Fibroblast of skin of back (primary cell): ENCODE measurements around the gene TEDC1.
A peak's percentile ranks its signal among the peaks of the same experiment; 100 is the strongest.

ENCODE experiments used
- DNase-seq: peaks from one replicate; pipeline ENCODE4 v3.0.0-alpha.2; 2013

The TEDC1 gene

GRCh38 chr14:105458571-105458970 lies 32.5 kb upstream of the TEDC1 start:
- DNase-seq = no peak

DNA sequence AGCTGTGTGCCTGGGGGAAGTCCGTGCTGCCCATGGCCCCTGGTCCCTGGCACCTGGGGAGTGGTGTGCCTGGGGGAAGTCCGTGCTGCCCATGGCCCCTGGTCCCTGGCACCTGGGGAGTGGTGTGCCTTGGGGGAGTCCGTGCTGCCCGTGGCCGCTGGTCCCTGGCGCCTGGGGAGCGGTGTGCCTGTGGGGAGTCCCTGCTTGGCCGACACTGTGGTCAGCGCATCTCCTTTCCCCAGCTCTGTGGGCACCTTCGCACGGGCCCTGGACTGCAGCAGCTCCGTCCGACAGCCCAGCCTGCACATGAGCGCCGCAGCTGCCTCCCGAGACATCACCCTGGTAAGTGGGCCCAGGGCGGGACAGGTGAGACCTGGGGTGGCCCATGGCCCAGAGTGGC lies 30.9 kb upstream of the TEDC1 start:
- no peak for DNase-seq

GRCh38 chr14:105460616-105461015 lies 30.4 kb upstream of the TEDC1 start:
- no peak for DNase-seq

GRCh38 chr14:105461903-105462302 lies 29.1 kb upstream of the TEDC1 start:
- DNase-seq = no peak

- no peak for DNase-seq
Measured at GRCh38 chr14:105464501-105464900, 26.5 kb upstream of the TEDC1 start.

DNA sequence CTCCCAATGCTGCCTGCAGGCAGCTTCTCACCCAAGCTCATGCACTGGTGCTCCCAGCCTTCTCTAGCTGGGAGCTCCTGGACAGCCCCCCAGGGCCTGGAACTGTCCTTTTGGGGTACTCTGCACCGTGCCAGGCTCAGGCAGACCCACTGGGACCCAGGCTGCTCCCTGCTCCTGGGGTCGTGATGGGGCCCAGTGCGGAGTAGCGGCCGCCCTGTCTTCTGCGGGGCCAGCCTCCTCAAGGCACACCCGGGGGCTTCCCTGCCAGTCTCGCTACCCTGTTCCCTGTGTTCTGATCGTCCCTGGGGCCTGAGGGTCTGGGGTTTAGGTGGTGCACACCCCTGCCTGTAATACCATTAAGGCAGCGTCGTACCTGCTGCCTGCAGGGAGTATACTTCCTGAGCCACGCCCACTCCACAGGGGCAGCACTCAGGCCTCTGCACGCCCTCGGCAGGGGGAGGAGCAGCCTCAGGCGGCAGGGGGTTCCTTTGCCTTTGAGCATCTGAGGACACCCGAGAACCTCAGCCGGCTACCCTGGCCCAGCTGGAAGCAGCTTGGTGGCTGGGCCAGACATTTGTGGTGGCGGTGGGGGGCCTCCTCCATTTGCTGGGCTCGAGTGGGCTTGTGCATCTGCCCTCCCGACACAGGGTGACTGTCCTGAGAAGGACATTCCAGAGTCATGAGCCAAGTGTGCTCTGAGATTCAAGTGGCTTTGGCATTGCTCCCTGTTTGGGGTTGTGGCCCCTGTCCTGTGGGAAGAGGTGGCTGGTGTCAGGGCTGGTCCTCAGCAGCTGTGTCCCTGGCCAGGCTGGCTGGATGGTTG lies 25.6 kb upstream of the TEDC1 start:
- peak; percentile 79 for DNase-seq

GRCh38 chr14:105466531-105467248 lies 24.4 kb upstream of the TEDC1 start:
- no peak for DNase-seq

DNA sequence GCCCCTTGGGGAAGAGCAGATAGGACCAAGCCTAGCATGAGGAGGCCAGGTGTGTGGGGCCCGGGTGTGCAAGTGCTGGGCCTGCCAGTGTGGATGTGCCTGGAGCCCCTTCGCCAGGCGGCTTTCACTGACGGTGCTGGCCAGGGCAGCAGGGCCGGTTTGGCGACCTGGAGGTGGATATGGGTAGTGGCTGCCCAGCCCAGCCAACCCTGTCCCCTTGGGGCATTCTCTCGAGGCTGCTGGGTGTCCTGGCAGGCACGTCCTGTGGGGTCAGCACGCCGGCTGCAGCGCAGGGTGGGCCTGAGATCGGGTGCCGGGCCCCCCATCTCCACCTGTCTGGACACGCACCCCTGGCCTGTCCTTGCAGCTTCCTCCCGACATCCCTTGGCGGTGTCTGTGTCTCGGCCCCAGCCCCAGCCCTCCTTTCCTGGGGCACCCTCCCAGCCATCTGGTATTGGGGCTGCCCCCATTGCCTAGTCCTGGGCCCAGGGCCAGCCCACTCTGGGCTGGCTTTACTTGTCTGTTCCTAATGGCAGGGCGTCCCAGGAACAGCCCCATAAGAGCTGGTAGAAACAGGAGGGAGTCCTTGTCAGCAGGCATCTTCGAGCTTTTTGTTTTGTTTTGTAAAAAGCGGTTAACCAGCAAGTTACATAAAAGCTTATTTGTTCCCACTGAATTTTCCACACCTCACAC lies 23.7 kb upstream of the TEDC1 start:
- DNase-seq = no peak

GRCh38 chr14:105467942-105468471 lies 23.0 kb upstream of the TEDC1 start:
- no peak for DNase-seq

GRCh38 chr14:105468621-105469241 lies 22.3 kb upstream of the TEDC1 start:
- DNase-seq = no peak

- DNase-seq = no peak
Measured at GRCh38 chr14:105469456-105470349, 21.3 kb upstream of the TEDC1 start.

DNA sequence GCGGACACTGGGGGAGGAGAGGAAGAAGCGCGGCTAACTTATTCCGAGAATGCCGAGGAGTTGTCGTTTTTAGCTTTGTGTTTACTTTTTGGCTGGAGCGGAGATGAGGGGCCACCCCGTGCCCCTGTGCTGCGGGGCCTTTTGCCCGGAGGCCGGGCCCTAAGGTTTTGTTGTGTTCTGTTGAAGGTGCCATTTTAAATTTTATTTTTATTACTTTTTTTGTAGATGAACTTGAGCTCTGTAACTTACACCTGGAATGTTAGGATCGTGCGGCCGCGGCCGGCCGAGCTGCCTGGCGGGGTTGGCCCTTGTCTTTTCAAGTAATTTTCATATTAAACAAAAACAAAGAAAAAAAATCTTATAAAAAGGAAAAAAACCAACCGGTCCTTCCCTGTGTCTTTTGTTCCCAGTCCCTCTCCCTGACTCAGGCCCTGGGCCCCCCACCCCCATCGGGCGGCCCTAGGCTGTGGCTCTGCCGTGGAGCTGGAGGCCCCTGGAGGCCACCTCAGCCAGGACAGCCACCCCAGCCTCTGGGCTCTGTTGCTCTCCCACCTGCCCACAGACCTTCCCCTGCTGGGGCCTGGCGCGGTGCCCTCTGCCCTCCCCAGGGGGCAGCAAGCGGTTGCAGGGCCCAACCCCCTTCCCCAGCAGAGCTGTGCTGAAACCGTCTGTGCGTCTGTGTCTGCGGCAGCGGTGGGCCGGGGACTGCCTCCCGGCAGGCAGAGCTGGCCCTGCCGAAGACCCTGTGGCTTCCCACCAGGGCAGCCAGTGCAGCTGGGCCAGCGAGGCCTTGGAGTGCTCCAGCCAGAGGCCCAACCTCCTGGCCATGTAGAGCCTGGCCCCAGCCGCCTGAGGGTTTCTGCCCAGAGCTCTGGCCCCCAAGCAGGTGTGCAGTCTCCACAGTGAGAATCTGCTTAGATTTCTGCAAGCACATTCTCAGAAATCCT lies 20.4 kb upstream of the TEDC1 start:
- DNase-seq = no peak

- no peak for DNase-seq
Measured at GRCh38 chr14:105471297-105471821, 19.7 kb upstream of the TEDC1 start.

DNA sequence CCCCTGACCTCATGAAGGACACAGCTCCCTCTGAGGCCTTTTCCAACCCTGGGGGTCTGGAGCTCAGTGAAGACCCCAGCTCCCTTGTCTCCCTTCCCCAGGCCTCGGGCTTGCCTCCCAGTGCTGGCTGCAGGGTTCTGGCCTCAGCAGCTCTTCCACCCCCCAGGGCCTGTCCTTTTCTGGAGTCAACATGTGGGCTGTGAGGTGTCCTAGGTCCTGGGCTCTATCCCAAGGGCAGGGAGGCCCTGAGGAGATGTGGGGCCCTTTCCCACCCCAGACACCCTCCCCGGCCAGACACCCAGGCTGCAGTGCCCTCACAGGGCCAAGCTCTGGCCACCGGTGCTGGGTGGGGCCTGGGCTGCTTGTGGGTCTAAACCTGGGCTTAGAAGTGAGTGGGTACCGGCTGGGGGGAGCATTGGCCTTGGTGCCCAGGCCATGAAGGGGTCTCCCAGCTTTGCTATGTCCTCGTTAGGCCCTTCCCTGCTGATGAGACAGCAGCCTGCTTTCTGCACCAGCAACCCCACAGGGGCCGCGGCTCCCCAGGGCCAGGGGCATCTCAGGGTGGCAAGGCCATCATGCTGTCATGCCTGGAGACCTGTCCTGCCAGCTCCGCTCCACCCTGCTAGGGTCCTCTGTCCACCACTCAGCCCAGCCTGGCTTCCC lies 19.1 kb upstream of the TEDC1 start:
- no peak for DNase-seq

- DNase-seq = no peak
Measured at GRCh38 chr14:105472486-105472991, 18.5 kb upstream of the TEDC1 start.

- no peak for DNase-seq
Measured at GRCh38 chr14:105473033-105473676, 17.9 kb upstream of the TEDC1 start.

GRCh38 chr14:105473677-105474482 lies 17.2 kb upstream of the TEDC1 start:
- DNase-seq = peak; percentile 88
